Upper lobe of left lung (tissue), 6 donors: ENCODE data around the gene SLC12A6. TPM values are rescaled to one million over a fixed set of nuclear protein-coding genes. Genes with fewer than 3 reads are reported as not detected.

Experiments used
- ATAC-seq, 2 donors: fragments of 200-7000 bp; cut with Tn5 transposase; one replicate each; pipeline ENCODE4 v1.9.1; 2022; ENCODE audit warnings: mild to moderate bottlenecking in 2 of 2, moderate library complexity in 2 of 2; ENCODE audit not compliant: low FRiP score in 2 of 2
- DNase-seq, 2 donors: peaks; one replicate each; pipeline ENCODE4 v3.0.0-alpha.2; 2019 to 2020
- H3K27ac ChIP-seq, 4 donors: fragments of 200-600 bp; sonication (generic); one replicate each; pipeline ENCODE4 v1.5.1; 2016 to 2019
- H3K27me3 ChIP-seq, 4 donors: fragments of 200-600 bp; sonication (generic); one replicate each; pipeline ENCODE4 v1.5.1; 2017 to 2019
- H3K36me3 ChIP-seq, 4 donors: fragments of 200-600 bp; sonication (generic); one replicate each; pipeline ENCODE4 v1.5.1; 2016 to 2019
- H3K4me1 ChIP-seq, 4 donors: fragments of 200-600 bp; sonication (generic); one replicate each; pipeline ENCODE4 v1.5.1; 2018 to 2019
- H3K4me3 ChIP-seq, 4 donors: fragments of 200-600 bp; sonication (generic); one replicate each; pipeline ENCODE4 v1.5.1; 2017 to 2019; ENCODE audit warnings: mild to moderate bottlenecking in 2 of 4, moderate library complexity in 1 of 4
- H3K9me3 ChIP-seq, 4 donors: fragments of 200-600 bp; sonication (generic); one replicate each; pipeline ENCODE4 v1.5.1; 2018 to 2019
- EP300 ChIP-seq, 4 donors: sonication (generic); formaldehyde crosslinking; IDR thresholded peaks; one replicate each; pipeline ENCODE4 v1.5.1; 2017; ENCODE audit warnings: antibody characterized with exemption in 4 of 4, control low read depth in 2 of 4
- POLR2A ChIP-seq, 4 donors: fragments of 450-650 bp; IDR thresholded peaks; one replicate each; pipeline ENCODE4 v1.5.1; 2016 to 2017; ENCODE audit warnings: antibody characterized with exemption in 4 of 4, mild to moderate bottlenecking in 2 of 4
- POLR2AphosphoS5 ChIP-seq, 2 donors: sonication (generic); formaldehyde crosslinking; IDR thresholded peaks; one replicate each; pipeline ENCODE4 v1.5.1; 2017; ENCODE audit warnings: antibody characterized with exemption in 2 of 2
- WGBS, 2 donors: methylation state at CpG; one replicate each; pipeline ENCODE4 v1.1.5; 2017 to 2018; 5-methylcytosine and 5-hydroxymethylcytosine counted together
- total RNA-seq, 6 donors: library from RNA; depleted of rRNA in 4 of 6; stranded (reverse); fragments of >200 nt in 4 of 6; gene quantifications; one replicate each; pipeline versions ENCODE4 v1.1.0 to v1.2.1, GENCODE V29; 2016 to 2021
- TF ChIP-seq, protein P1 (sequence below), 6 experiments: fragments of 450-650 bp in 4 of 6; fragments of 200-600 bp in 2 of 6; sonication (generic) in 2 of 6; IDR thresholded peaks; one replicate each; pipeline ENCODE4 v1.5.1; 2016 to 2019; ENCODE audit warnings: antibody characterized with exemption in 6 of 6
- donor health status: DM: no; HTN: no; CAD: no; lungs with moderate emphysema.
- donor health status: DM: no; HTN: yes; CAD: no; lungs with severe emphysema.

Gene SLC12A6
- total RNA-seq, 6 donors from 2014 or later: 35.3 to 68.1 (median 50.4) TPM

DNA sequence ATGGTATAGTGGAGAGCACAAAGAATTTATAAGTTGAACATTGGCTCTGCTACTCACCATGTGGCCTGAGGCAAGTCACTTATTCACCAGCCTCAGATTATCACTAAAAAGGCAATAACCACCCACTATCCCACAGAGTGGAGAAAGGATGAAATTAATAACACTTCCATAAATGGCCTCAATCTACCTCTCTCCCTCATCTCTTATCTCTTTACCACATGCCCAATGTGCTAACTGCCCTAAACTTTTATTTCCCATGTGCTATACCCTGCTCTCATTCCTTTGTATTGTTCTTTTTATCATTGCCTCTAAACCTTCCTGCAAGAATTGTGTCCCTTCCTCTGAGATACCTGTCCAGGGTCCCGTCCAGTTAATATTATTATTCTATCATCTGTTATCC is 26.0 kb downstream of the SLC12A6 start:
- Histone ChIP-seq H3K4me1 (peaks cover 0 to 4% (median 3%) of the 10 kb centered on the region in 4 donors), H3K4me3 (no peak overlapping the region), H3K27me3 (no peaks in the 10 kb centered on the region), H3K9me3 (no peaks in the 10 kb centered on the region), H3K36me3 (peaks cover 0 to 4% (median 0%) of the 10 kb centered on the region in 4 donors), H3K27ac (no peak overlapping the region)
- ATAC-seq: no peak
- TF ChIP-seq POLR2A (IDR thresholded peaks at IDR 0.05) (no peak), EP300 (IDR thresholded peaks at IDR 0.05) (no peak), POLR2AphosphoS5 (IDR thresholded peaks at IDR 0.05) (no peak)
- TF ChIP-seq, protein P1, sequence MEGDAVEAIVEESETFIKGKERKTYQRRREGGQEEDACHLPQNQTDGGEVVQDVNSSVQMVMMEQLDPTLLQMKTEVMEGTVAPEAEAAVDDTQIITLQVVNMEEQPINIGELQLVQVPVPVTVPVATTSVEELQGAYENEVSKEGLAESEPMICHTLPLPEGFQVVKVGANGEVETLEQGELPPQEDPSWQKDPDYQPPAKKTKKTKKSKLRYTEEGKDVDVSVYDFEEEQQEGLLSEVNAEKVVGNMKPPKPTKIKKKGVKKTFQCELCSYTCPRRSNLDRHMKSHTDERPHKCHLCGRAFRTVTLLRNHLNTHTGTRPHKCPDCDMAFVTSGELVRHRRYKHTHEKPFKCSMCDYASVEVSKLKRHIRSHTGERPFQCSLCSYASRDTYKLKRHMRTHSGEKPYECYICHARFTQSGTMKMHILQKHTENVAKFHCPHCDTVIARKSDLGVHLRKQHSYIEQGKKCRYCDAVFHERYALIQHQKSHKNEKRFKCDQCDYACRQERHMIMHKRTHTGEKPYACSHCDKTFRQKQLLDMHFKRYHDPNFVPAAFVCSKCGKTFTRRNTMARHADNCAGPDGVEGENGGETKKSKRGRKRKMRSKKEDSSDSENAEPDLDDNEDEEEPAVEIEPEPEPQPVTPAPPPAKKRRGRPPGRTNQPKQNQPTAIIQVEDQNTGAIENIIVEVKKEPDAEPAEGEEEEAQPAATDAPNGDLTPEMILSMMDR (IDR thresholded peaks at IDR 0.05): no peak
- DNase-seq: no peak
- 79 to 96% methylated on average over 1 of the region's 1 CpG for WGBS, 2 donors

DNA sequence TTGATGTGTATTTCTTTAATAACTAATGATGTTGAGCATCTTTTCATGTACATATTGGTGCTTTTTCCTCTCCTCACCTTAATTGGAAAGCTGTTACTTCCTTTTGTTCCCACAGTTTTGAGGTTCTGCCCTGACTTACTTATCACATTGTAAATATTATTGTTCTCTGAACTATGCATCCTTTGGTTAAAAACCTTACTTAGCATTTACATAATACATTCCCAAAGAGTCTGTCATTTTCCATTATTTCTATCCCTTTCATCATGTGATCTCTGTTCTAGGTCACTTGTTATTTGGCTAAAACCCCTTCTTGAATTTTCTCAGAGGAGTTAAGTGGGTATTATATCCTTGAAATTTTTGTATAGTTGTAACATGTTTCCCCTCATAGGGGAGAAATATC is 33.0 kb downstream of the SLC12A6 start:
- H3K9me3 ChIP-seq: no peaks in the 10 kb centered on the region
- TF ChIP-seq EP300 (IDR thresholded peaks at IDR 0.05) (no peak), POLR2A (IDR thresholded peaks at IDR 0.05) (no peak), POLR2AphosphoS5 (IDR thresholded peaks at IDR 0.05) (no peak)
- TF ChIP-seq, protein P1 (IDR thresholded peaks at IDR 0.05): no peak
- no peak overlapping the region for H3K27ac ChIP-seq
- H3K4me1 ChIP-seq: peaks cover 0 to 3% (median 0%) of the 10 kb centered on the region in 4 donors
- H3K36me3 ChIP-seq: peaks cover 0 to 4% (median 0%) of the 10 kb centered on the region in 4 donors
- no peak for ATAC-seq
- no peaks in the 10 kb centered on the region for H3K27me3 ChIP-seq
- DNase-seq: no peak
- H3K4me3 ChIP-seq: no peak overlapping the region

DNA sequence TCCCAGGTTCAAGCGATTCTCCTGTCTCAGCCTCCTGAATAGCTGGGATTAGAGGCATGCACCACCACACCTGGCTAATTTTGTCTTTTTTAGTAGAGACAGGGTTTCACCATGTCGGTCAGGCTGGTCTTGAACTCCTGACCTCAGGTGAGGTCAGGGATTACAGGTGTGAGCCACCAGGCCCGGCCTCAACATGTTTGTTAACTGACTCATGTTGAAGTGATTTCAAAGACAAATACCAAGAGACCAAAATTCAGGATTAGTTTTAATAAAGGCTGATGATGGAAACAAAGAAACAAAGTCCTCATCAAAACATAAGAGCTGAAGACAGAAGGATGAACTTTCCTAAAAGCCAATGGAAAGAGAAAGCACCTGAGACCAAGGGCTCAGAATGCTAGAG is 36.5 kb downstream of the SLC12A6 start:
- H3K9me3 ChIP-seq: no peaks in the 10 kb centered on the region
- H3K4me1 ChIP-seq: peaks cover 0 to 5% (median 3%) of the 10 kb centered on the region in 4 donors
- ATAC-seq: no peak
- no peaks in the 10 kb centered on the region for H3K36me3 ChIP-seq
- WGBS, 2 donors: 84 to 97% methylated on average over 3 of the region's 3 CpGs
- TF ChIP-seq, protein P1 (IDR thresholded peaks at IDR 0.05): no peak
- TF ChIP-seq EP300 (IDR thresholded peaks at IDR 0.05) (no peak), POLR2AphosphoS5 (IDR thresholded peaks at IDR 0.05) (no peak), POLR2A (IDR thresholded peaks at IDR 0.05) (no peak)
- no peak overlapping the region for H3K27ac ChIP-seq
- H3K27me3 ChIP-seq: no peaks in the 10 kb centered on the region
- DNase-seq: no peak
- no peak overlapping the region for H3K4me3 ChIP-seq

DNA sequence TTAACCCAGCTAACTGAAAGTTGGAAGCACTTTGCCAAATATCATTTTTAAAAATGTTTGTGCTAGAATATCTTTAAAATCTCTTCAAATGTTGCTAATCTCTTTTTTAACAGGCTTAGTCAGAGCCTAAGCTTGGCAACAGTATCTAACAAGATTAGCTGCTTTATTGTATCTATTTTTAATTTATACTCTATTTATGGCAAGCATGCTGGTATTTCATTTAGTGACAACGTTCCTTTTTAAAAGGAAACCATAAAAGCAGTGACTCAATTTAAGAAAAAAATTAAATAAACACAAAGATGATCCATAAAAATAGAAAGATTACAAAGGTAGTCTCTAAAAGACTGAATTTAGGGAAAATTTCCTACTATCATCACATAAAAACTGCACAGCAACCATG is 40.5 kb downstream of the SLC12A6 start:
- H3K27me3 ChIP-seq: no peaks in the 10 kb centered on the region
- TF ChIP-seq, protein P1 (IDR thresholded peaks at IDR 0.05): no peak
- no peak for TF ChIP-seq POLR2AphosphoS5 (IDR thresholded peaks at IDR 0.05)
- no peak for TF ChIP-seq EP300 (IDR thresholded peaks at IDR 0.05)
- TF ChIP-seq POLR2A (IDR thresholded peaks at IDR 0.05): no peak
- H3K27ac ChIP-seq: no peak overlapping the region
- H3K9me3 ChIP-seq: no peaks in the 10 kb centered on the region
- DNase-seq: no peak
- peaks cover 0 to 6% (median 0%) of the 10 kb centered on the region in 4 donors for H3K36me3 ChIP-seq
- H3K4me3 ChIP-seq: no peak overlapping the region
- 24 to 27% methylated on average over 1 of the region's 1 CpG for WGBS, 2 donors
- no peak for ATAC-seq
- peaks cover 0 to 5% (median 1%) of the 10 kb centered on the region in 4 donors for H3K4me1 ChIP-seq

DNA sequence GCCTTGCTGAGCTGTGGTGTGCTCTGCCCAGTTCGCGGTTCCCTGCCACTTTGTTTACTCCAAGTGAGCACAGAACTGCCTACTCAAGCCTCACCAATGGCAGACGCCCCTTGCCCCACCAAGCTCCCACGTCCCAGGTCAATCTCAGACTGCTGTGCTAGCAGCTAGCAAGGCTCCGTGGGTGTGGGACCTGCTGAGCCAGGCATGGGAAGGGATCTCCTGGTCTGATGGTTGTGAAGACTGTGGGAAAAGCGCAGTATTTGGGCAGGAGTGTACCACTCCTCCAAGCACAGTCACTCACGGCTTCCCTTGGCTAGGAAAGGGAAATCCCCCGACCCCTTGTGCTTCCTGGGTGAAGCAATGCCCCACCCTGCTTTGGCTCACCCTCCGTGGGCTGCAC is 45.0 kb downstream of the SLC12A6 start:
- ATAC-seq (no peak), DNase-seq (no peak)
- Histone ChIP-seq H3K27ac (no peak overlapping the region), H3K27me3 (no peaks in the 10 kb centered on the region), H3K36me3 (peaks cover 0 to 6% (median 0%) of the 10 kb centered on the region in 4 donors), H3K4me1 (peaks cover 0 to 5% (median 1%) of the 10 kb centered on the region in 4 donors), H3K9me3 (no peaks in the 10 kb centered on the region), H3K4me3 (no peak overlapping the region)
- TF ChIP-seq POLR2AphosphoS5 (IDR thresholded peaks at IDR 0.05) (no peak), EP300 (IDR thresholded peaks at IDR 0.05) (no peak), POLR2A (IDR thresholded peaks at IDR 0.05) (no peak)
- TF ChIP-seq, protein P1 (IDR thresholded peaks at IDR 0.05): no peak
- 95 to 96% methylated on average over 4 to 9 of the region's 9 CpGs for WGBS, 2 donors
